Lower leg skin (tissue), 4 donors: ENCODE results near the gene GSPT2. TPM values are rescaled to one million over a fixed set of nuclear protein-coding genes. Genes with fewer than 3 reads are reported as not detected.

Experiments
- DNase-seq, 2 donors: peaks; one replicate each; pipeline ENCODE4 v3.0.0-alpha.2; 2019; ENCODE audit warnings: low spot score in 2 of 2
- H3K4me3 ChIP-seq: fragments of 200-600 bp; sonication (generic); 2 replicates; pipeline ENCODE4 v1.5.1; 2017; ENCODE audit warnings: mild to moderate bottlenecking, low read depth; ENCODE audit not compliant: poor library complexity, severe bottlenecking
- CTCF ChIP-seq, 3 donors: fragments of 450-650 bp; IDR thresholded peaks; one replicate each; pipeline ENCODE4 v1.5.1; 2016; ENCODE audit warnings: antibody characterized with exemption in 3 of 3, mild to moderate bottlenecking in 3 of 3, moderate library complexity in 2 of 3
- POLR2A ChIP-seq, 2 donors: fragments of 450-650 bp; IDR thresholded peaks; one replicate each; pipeline ENCODE4 v1.6.1; 2016 to 2017; ENCODE audit warnings: antibody characterized with exemption in 2 of 2, mild to moderate bottlenecking in 1 of 2, moderate library complexity in 1 of 2
- WGBS, 2 donors: methylation state at CpG; one replicate each; pipeline ENCODE4 v1.1.5; 2018; 5-methylcytosine and 5-hydroxymethylcytosine counted together
- intact Hi-C: fragments of 100-400 bp; cut with DNase I; formaldehyde crosslinking; loops from one replicate; pipeline ENCODE4 v1.15.0; 2023; ENCODE audit warnings: low total_unique reads
- total RNA-seq, 4 donors: library from RNA; depleted of rRNA; stranded (reverse); fragments of >200 nt; gene quantifications; one replicate each; pipeline ENCODE4 v1.1.0, GENCODE V29; 2016

GSPT2 gene
- total RNA-seq, 4 donors from 2014 or later = 1.3 to 2.9 (median 1.6) TPM

- intact Hi-C loops = no loop called here
- TF ChIP-seq POLR2A (IDR thresholded peaks at IDR 0.05) (no peak), CTCF (IDR thresholded peaks at IDR 0.05) (no peak)
- 57 to 73% methylated on average over 2 of the region's 2 CpGs for WGBS, 2 donors
These were observed 6.2 kb upstream of the GSPT2 start for GRCh38 chrX:51737091-51737490.

GRCh38 chrX:51742586-51742985 lies 656 bp upstream of the GSPT2 start:
- TF ChIP-seq POLR2A (IDR thresholded peaks at IDR 0.05) (no peak), CTCF (IDR thresholded peaks at IDR 0.05) (no peak)
- no peak overlapping the region for H3K4me3 ChIP-seq
- intact Hi-C loops = no loop called here
- no peak for DNase-seq
- 57 to 78% methylated on average over 3 of the region's 3 CpGs for WGBS, 2 donors

More at GRCh38 chrX:51737091-51737490, 6.2 kb upstream of the GSPT2 start:
- DNase-seq = no peak
- no peak overlapping the region for H3K4me3 ChIP-seq

GRCh38 chrX:51747671-51748070 lies 4.4 kb downstream of the GSPT2 start:
- no peak for DNase-seq
- H3K4me3 ChIP-seq = no peak overlapping the region
- intact Hi-C loops = no loop called here
- TF ChIP-seq POLR2A (IDR thresholded peaks at IDR 0.05) = no peak
- TF ChIP-seq CTCF (IDR thresholded peaks at IDR 0.05) = no peak

GRCh38 chrX:51759055-51759839 lies 16.0 kb downstream of the GSPT2 start:
- no peak overlapping the region for H3K4me3 ChIP-seq
- DNase-seq = no peak
- intact Hi-C loops = no loop called here
- TF ChIP-seq CTCF (IDR thresholded peaks at IDR 0.05) (no peak), POLR2A (IDR thresholded peaks at IDR 0.05) (no peak)
- 51 to 61% methylated on average over 6 of the region's 6 CpGs for WGBS, 2 donors

GRCh38 chrX:51760657-51761056 lies 17.4 kb downstream of the GSPT2 start:
- no peak for DNase-seq
- TF ChIP-seq POLR2A (IDR thresholded peaks at IDR 0.05) (no peak), CTCF (IDR thresholded peaks at IDR 0.05) (no peak)
- WGBS, 2 donors = 82 to 83% methylated on average over 4 of the region's 4 CpGs
- intact Hi-C loops = no loop called here
- H3K4me3 ChIP-seq = no peak overlapping the region

GRCh38 chrX:51766546-51766945 lies 23.3 kb downstream of the GSPT2 start:
- no peak overlapping the region for H3K4me3 ChIP-seq
- WGBS, 2 donors = 66 to 73% methylated on average over 5 of the region's 5 CpGs
- intact Hi-C loops = no loop called here
- DNase-seq = no peak
- TF ChIP-seq POLR2A (IDR thresholded peaks at IDR 0.05) (no peak), CTCF (IDR thresholded peaks at IDR 0.05) (no peak)
